ENCODE data around the gene PHYHD1.

The PHYHD1 gene

GRCh38 chr9:128986671-128987070, 65.9 kb downstream of the PHYHD1 start:
- DNase-seq: no peak

GRCh38 chr9:128987805-128988204, 67.0 kb downstream of the PHYHD1 start:
- DNase-seq: no peak
